HG03520 (cell line): ENCODE measurements around the gene UBE3B.

Experiments used
- ATAC-seq: cut with Tn5 transposase; IDR thresholded peaks from one replicate; pipeline ENCODE4 v1.9.1; 2021; ENCODE audit warnings: mild to moderate bottlenecking, moderate library complexity; ENCODE audit not compliant: unreplicated experiment

The UBE3B gene

DNA sequence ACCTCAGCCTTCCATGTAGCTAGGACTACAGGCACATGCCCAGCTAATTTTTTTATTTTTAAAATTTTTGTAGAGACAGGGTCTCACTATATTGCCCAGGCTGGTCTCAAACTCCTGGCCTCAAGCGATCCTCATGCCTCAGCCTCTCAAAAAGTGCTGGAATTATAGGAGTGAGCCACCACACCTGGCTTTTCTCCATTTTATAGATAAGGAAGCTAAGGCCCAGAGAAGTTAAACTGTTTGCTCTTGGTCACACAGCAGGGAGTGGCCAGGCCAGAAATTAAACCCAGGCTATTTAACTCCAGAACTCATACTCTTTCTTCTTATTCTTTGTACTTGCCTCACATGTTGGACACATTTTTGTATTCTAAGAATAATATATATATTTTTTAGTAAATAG lies 16.5 kb downstream of the UBE3B start:
- no peak for ATAC-seq

DNA sequence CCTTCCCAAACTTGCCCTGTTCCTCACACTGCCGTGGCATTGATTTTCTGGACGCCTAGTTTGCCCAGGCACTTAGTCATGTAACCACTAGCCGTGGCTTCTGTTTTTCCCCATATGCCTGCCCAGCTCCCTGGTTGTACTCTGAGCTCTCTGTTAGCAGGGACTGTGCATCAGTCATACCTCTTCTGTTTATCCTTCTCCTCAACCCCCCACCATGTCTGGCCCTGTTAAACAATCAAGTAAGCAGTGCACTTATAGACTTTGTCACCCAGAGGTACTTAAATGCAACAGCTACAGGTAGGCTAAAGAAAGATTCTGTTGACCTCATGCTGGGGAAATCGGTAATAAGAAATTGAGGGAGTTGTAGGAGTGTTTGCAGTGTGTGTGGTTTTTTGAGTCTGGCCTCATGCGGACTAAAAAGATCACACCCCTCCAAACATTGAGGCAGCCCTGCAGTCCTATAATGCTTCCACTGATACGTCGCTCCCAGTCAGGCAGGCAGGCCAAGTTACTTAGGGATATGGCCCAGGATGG lies 17.0 kb downstream of the UBE3B start:
- no peak for ATAC-seq

DNA sequence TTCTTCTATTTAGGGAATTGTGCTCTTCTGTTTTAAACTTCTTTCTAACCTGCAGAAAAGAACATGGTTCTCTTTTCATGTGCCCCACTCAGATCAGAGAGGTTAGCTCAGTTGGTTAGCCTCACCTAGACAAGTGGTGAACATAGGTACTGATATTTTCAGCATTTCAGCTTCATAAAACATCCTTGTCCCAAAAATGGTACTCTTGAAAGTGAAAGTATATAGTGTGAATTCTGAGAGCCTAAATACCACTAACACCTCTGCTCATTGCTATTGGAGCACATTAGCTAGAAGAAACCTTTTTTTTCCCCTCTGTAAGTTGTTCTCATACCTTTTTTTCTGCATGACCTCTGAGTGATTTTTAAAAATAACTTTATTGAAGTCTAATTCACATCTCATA lies 17.6 kb downstream of the UBE3B start:
- ATAC-seq, result no peak

- ATAC-seq, result no peak
Observed at GRCh38 chr12:109496306-109496705, 18.9 kb downstream of the UBE3B start.

- no peak for ATAC-seq
Observed at GRCh38 chr12:109497675-109498074, 20.2 kb downstream of the UBE3B start.

DNA sequence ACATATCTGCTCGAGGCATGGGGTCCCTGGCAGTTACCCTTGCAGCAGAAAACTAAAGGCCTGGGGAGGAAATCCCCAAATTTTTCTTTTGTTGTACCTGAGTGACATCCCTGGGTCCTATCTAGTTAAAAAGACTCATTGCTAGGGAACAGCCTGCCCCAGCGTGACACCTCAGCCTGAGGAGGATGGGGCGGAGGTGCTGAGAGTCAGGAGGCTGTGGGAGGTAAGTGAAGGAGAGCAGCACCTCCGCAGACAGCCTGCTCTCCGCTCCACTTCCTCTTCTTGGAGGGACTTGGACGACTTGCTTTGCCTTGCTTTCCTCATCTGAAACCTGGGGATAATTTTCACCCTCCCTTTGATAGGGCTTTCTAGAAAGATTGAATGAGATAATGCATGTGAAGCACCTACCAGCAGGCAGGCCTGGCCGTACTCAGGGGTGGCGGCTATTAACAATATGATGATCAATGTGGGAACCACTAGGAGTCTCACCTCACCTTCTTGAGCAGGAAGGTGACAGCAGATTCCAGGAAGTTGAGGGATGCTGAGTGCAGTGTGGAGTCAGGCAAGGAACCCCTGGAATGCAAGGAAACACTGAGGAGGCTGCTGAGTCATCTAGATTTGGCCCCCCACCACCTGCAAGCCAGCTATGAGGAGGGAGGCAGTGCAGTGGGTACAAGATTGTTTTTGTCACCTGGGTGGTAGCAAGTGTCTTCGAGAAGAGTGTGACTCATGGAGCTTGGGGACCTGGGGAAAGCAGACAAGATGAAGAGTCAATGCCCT lies 23.2 kb downstream of the UBE3B start:
- ATAC-seq, result no peak

GRCh38 chr12:109501299-109501698 lies 23.9 kb downstream of the UBE3B start:
- ATAC-seq, result no peak

DNA sequence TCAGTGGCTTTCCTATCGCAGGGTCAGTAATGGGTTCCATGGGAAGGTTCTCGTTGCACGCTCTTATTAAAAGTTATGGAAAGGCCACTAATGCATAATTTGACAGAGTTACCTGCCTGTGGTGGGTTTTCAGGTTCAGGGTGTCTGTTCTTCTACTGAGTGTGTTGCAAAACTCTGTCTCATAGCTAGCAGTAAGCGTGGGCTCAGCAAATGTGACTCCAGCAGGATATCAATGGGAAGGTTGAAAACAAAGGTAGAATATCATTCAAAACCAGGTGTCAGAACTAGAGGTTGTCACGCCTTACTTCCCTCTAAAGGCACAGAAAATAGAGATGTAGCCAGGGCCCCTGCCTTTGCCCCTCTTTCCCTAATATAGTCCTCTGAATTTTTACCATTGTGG lies 24.9 kb downstream of the UBE3B start:
- no peak for ATAC-seq

- ATAC-seq, result no peak
Observed at GRCh38 chr12:109503611-109504010, 26.2 kb downstream of the UBE3B start.

DNA sequence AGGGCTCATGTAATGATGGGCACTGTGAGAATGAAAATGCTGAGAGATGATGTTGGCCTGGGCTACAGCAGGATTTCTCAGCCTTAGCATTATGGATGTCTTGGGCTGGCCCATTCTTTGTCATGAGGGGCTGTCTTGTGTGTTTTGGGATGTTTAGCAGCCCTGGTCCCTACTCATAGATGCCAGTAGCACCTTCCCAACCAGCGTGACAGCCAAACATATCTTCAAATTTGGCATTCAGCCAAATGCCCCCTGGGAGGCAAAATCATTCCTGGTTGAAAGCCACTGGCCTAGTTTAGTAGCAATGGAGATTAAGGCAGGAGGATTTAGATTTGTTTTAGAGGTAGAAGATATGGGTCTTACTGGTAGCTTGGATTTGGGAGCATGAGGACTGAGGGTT lies 26.6 kb downstream of the UBE3B start:
- no peak for ATAC-seq

DNA sequence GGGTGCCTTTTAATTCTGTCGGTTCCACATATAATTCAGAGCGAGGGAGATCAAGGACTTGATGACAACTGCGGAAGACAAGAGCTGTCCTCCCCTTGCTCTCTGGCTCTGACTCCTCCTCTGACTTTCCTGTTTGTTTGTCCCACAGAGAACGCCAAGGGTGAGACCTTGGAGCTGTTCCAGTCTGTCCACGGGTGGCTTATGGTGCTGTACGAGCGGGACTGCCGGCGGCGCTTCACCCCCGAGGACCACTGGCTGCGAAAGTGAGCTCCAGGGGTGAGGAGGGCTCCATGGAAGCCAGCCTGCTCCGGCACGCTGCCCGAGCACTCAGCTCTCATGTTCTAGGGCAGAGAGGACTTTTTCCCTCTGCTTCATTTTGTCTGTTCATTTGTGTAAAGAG lies 32.8 kb downstream of the UBE3B start:
- no peak for ATAC-seq

DNA sequence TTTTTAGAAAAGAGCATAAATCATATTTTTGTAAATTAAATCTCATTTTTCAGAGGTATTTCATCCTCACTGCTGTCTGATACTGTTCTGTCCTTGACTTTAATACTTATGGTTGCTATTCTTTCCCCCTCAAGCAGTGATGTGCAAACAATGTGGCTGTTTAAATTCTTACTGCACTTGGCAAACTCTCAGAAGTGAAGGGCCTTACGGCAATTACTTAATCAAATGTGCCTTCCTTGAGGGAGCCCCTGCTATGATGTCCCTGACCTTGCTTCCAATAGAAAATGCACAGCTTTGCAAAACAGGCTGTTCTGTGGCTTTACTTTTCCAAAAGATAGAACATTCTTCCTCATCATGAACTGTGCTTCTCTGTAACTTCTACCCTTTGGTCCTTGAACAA lies 35.2 kb downstream of the UBE3B start:
- ATAC-seq, result no peak

- no peak for ATAC-seq
Observed at GRCh38 chr12:109513051-109513450, 35.6 kb downstream of the UBE3B start.

GRCh38 chr12:109513977-109514376 lies 36.5 kb downstream of the UBE3B start:
- ATAC-seq, result no peak

DNA sequence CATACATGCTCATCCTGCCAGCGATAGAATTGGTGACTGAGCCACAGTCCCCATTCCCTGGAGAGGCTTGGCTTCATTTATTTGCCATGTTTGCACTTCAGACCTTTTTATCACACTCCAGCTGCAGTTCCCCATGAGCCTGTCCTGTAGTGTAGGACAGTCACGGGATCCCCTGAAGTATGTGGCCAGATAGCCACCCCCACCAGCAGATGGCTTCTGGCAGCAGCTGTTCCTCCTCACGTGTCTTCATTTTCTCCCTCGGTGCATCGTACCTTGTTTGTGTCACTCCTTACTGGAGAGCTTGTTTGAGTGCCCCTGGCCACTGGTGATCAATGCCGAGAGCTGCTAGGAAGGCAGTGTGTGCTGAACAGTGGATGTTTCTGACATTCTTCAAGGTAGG lies 40.2 kb downstream of the UBE3B start:
- no peak for ATAC-seq

- no peak for ATAC-seq
Observed at GRCh38 chr12:109518820-109519665, 41.6 kb downstream of the UBE3B start.

DNA sequence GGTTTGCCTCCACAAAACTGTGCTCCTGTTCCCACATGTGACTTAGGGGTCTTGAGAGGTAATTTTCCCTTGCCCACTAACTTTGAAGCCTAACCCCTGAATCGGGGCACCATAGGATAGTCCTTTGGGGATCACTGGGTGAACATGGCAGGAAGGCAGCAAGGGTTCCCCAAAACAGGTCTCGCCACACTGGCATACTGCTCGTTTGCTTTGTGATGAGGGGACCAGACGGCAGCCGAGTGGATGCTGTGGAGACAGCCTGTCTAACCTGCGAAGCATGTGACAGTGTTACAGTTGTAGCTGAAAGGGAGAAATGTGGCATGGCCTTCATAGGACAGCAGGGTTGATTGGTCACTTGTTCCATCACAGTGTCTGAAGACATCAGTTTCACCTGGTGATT lies 42.4 kb downstream of the UBE3B start:
- no peak for ATAC-seq

DNA sequence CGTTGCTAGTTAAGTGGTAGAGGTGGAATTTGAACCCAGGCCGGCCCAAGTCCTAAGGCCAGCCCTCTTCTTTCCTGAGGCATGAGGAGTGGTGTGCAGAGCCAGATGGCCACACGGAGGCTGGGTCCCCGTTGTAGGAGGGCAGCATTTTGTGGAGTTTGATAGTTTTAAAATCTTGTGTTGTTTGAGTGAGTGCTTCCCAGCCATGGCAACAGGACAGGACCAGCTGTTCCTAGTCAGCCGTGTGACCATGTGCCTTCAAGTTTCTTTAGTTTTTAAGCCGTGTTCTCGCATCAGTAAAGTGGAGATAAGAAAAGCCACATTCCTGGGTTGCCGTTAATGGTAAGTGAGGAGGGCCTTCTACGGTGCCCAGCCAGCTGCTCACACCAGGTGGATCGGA lies 44.4 kb downstream of the UBE3B start:
- no peak for ATAC-seq

DNA sequence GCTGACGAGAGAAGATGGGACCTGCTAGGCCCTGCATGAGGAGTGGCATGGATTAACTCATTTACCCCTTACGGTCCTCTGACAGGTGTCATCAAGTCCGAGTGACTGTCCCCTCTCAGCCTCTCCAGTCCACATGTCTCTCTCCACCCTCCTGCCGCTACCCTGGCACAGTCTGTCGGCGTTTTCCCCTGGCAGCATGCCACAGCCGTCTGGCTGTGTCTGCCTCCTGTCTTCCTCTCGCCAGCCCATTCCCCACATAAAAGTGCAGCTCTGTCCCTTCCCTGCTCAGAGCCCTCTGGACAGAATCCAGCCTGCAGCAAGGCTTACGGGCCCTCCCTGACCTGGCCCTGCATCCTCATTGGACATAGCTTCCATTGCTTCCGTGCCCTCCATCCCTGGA lies 45.6 kb downstream of the UBE3B start:
- ATAC-seq, result no peak

GRCh38 chr12:109523504-109523903 lies 46.1 kb downstream of the UBE3B start:
- ATAC-seq, result no peak

DNA sequence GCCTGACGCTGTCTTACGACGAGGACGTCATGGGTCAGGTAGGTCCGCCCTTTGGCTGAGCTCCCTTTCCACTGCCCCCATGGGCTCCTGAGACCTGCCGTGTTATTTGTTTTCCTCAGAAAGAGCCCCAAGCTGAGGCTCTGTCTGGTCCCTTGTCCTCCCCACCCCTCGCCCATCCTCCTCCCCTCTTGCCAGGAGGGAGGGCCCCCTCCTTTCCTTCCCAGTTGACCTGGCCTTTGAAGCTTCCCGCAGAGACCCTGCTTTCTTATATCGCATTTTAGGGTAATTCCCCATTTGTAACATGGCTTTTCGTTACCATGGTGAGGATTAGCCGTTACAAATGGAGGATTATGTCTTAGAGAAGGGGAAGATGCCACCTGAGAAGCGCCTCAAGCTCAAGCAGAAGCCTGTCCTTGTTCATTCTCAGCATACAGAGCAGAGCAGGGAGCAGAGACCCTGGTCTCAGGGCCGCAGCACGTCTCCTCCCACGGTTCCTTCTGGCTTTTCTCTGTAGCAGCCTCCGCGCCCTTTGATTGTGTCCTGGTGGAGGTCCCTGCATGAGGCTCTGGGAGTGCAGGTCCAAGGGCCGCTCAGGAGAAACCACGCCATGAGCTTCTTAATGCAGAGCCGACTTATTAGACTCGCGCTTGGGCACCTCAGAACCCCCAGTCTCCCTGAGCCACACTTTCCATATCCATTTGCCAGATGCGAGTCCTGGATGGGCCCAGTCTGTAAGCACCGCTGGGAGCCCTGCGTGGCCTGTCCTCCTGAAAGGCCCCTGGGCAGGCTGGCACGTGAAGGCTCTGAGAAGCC lies 47.2 kb downstream of the UBE3B start:
- ATAC-seq, result no peak
